ENCODE results near the gene MYCBPAP. TPM values are rescaled to one million over a fixed set of nuclear protein-coding genes. Genes with fewer than 3 reads are reported as not detected.
A peak's percentile ranks its signal among the peaks of the same experiment; 100 is the strongest.

Gene MYCBPAP
- polyA plus RNA-seq, 2 of the 4 experiments (the other 2 are of a cell fraction), result 0.93 to 2.5 TPM

DNA sequence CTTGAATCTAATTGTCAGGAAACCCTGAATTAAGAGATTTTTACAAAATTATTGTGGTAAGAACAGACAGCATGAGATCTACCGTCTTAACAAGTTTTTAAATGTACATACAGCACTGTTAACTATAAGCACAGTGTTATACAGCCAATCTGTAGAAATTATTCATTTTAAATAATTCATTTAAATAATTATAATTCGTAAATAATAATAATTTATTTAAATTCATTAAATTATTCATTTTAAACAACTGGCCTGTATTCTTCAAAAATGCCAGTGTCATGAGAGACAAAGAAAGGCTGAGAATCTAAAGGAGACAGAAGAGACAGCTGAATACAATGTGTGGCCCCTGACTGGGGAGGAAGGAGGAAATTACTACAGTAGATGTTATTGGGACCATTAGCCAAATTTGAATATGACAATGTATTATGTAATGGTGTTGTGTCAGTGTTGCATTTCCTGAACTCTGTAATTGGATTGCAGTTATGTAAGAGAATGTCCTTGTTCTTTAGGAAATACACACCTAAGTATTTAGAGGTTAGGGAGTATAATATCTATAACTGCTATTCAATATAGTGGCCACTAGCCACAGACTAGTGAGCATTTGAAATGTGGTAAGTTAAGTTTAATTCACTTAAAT is 27.3 kb upstream of the MYCBPAP start:
- ChIA-PET CTCF (interaction anchor here (1.1 to 4.8 kb wide), 10 partner anchors 9 to 361 kb away, joined by 3 to 119 read pairs (median 6); partner anchors contain the start of genes LRRC59 and SPATA20), POLR2A (no interaction called here)
- Histone ChIP-seq H3K4me2 (no peak overlapping the region), H3K27ac (no peak overlapping the region), H3K4me1 (peaks cover 31% of the 10 kb centered on the region), H3K4me3 (no peak overlapping the region), H3K9me3 (no peaks in the 10 kb centered on the region)
- ATAC-seq (no peak), DNase-seq (ENCODE audit: low read depth in 1 of 2, low spot score in 1 of 2) (no peak), FAIRE-seq (no peak)
- TF ChIP-seq FOSL2 (IDR thresholded peaks at IDR 0.05) (no peak), FOSL2 (CRISPR knock-in tag; IDR thresholded peaks at IDR 0.05) (no peak), RFX5 (IDR thresholded peaks at IDR 0.05) (no peak), EHF (CRISPR knock-in tag; IDR thresholded peaks at IDR 0.05) (no peak), EP300 (IDR thresholded peaks at IDR 0.05) (no peak), ZFP36 (IDR thresholded peaks at IDR 0.05; ENCODE audit: borderline replicate concordance, partially characterized antibody) (no peak), JUNB (IDR thresholded peaks at IDR 0.05) (no peak), GATA3 (IDR thresholded peaks at IDR 0.05; ENCODE audit: borderline replicate concordance) (no peak), HEYL (CRISPR knock-in tag; IDR thresholded peaks at IDR 0.05) (no peak), KDM1A (IDR thresholded peaks at IDR 0.05; ENCODE audit: low read depth) (no peak), HOXA7 (CRISPR knock-in tag; IDR thresholded peaks at IDR 0.05) (no peak), ESRRA (IDR thresholded peaks at IDR 0.05; ENCODE audit: borderline replicate concordance, low read length) (no peak), EHMT2 (IDR thresholded peaks at IDR 0.05; ENCODE audit: low read depth) (no peak)
- TF ChIP-seq, protein P1, sequence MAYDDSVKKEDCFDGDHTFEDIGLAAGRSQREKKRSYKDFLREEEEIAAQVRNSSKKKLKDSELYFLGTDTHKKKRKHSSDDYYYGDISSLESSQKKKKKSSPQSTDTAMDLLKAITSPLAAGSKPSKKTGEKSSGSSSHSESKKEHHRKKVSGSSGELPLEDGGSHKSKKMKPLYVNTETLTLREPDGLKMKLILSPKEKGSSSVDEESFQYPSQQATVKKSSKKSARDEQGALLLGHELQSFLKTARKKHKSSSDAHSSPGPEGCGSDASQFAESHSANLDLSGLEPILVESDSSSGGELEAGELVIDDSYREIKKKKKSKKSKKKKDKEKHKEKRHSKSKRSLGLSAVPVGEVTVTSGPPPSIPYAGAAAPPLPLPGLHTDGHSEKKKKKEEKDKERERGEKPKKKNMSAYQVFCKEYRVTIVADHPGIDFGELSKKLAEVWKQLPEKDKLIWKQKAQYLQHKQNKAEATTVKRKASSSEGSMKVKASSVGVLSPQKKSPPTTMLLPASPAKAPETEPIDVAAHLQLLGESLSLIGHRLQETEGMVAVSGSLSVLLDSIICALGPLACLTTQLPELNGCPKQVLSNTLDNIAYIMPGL (CRISPR knock-in tag; IDR thresholded peaks at IDR 0.05; ENCODE audit: borderline replicate concordance), result no peak
- TF ChIP-seq, protein P2, sequence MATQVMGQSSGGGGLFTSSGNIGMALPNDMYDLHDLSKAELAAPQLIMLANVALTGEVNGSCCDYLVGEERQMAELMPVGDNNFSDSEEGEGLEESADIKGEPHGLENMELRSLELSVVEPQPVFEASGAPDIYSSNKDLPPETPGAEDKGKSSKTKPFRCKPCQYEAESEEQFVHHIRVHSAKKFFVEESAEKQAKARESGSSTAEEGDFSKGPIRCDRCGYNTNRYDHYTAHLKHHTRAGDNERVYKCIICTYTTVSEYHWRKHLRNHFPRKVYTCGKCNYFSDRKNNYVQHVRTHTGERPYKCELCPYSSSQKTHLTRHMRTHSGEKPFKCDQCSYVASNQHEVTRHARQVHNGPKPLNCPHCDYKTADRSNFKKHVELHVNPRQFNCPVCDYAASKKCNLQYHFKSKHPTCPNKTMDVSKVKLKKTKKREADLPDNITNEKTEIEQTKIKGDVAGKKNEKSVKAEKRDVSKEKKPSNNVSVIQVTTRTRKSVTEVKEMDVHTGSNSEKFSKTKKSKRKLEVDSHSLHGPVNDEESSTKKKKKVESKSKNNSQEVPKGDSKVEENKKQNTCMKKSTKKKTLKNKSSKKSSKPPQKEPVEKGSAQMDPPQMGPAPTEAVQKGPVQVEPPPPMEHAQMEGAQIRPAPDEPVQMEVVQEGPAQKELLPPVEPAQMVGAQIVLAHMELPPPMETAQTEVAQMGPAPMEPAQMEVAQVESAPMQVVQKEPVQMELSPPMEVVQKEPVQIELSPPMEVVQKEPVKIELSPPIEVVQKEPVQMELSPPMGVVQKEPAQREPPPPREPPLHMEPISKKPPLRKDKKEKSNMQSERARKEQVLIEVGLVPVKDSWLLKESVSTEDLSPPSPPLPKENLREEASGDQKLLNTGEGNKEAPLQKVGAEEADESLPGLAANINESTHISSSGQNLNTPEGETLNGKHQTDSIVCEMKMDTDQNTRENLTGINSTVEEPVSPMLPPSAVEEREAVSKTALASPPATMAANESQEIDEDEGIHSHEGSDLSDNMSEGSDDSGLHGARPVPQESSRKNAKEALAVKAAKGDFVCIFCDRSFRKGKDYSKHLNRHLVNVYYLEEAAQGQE (IDR thresholded peaks at IDR 0.05), result no peak
- TF ChIP-seq, protein P3, sequence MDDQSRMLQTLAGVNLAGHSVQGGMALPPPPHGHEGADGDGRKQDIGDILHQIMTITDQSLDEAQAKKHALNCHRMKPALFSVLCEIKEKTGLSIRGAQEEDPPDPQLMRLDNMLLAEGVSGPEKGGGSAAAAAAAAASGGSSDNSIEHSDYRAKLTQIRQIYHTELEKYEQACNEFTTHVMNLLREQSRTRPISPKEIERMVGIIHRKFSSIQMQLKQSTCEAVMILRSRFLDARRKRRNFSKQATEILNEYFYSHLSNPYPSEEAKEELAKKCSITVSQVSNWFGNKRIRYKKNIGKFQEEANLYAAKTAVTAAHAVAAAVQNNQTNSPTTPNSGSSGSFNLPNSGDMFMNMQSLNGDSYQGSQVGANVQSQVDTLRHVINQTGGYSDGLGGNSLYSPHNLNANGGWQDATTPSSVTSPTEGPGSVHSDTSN (IDR thresholded peaks at IDR 0.05), result no peak
- 71% methylated on average over 2 of the region's 2 CpGs for WGBS (ENCODE audit: missing lambda C conversion rate)

DNA sequence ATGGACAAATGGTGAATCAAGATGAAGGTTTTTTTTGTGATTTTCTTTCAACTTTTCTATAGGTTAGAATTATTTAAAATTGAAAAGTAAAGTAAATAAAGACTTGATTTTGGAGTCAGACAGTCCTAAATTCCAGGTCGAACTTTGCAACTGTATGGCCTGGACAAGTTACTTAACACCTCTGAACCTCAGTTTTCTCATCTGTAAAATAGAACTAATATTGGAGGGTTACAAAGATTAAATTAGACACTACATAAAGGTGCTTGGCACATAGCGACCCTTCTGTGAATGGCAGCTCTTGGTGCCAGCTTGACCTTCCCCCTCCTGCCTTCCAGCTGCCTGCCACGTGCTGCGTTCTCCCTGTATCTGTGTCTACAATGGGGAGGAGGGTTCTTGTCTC is 26.6 kb upstream of the MYCBPAP start:
- POLR2A ChIA-PET, result interaction anchor here (0.8 kb wide), 1 partner anchor 157 kb away, joined by 3 read pairs; no protein-coding TSS in a partner anchor
- no peaks in the 10 kb centered on the region for H3K9me3 ChIP-seq
- peak overlapping the region in 1 of 2 experiments; percentile 54; a peak in 2 of 6 replicates for H3K27ac ChIP-seq
- no peak overlapping the region for H3K4me3 ChIP-seq
- H3K4me2 ChIP-seq, result no peak overlapping the region
- FAIRE-seq (no peak), ATAC-seq (no peak), DNase-seq (ENCODE audit: low read depth in 1 of 2, low spot score in 1 of 2) (no peak)
- 69% methylated on average over 4 of the region's 4 CpGs for WGBS (ENCODE audit: missing lambda C conversion rate)
- peaks cover 31% of the 10 kb centered on the region for H3K4me1 ChIP-seq
- TF ChIP-seq TP53 (CRISPR knock-in tag; IDR thresholded peaks at IDR 0.05) (no peak), FOSL2 (IDR thresholded peaks at IDR 0.05) (no peak), FOSL2 (CRISPR knock-in tag; IDR thresholded peaks at IDR 0.05) (no peak), POLR2AphosphoS2 (conservative IDR thresholded peaks at IDR 0.05; ENCODE audit: low read length) (no peak), HOXA7 (CRISPR knock-in tag; IDR thresholded peaks at IDR 0.05) (no peak), KDM5A (IDR thresholded peaks at IDR 0.05) (no peak), ZC3H11A (IDR thresholded peaks at IDR 0.05) (no peak), CHD4 (IDR thresholded peaks at IDR 0.05; ENCODE audit: borderline replicate concordance) (no peak), NR3C1 (IDR thresholded peaks at IDR 0.05) (no peak)
- TF ChIP-seq, protein P4, sequence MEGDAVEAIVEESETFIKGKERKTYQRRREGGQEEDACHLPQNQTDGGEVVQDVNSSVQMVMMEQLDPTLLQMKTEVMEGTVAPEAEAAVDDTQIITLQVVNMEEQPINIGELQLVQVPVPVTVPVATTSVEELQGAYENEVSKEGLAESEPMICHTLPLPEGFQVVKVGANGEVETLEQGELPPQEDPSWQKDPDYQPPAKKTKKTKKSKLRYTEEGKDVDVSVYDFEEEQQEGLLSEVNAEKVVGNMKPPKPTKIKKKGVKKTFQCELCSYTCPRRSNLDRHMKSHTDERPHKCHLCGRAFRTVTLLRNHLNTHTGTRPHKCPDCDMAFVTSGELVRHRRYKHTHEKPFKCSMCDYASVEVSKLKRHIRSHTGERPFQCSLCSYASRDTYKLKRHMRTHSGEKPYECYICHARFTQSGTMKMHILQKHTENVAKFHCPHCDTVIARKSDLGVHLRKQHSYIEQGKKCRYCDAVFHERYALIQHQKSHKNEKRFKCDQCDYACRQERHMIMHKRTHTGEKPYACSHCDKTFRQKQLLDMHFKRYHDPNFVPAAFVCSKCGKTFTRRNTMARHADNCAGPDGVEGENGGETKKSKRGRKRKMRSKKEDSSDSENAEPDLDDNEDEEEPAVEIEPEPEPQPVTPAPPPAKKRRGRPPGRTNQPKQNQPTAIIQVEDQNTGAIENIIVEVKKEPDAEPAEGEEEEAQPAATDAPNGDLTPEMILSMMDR (IDR thresholded peaks at IDR 0.05), result no peak
- TF ChIP-seq, protein P5, sequence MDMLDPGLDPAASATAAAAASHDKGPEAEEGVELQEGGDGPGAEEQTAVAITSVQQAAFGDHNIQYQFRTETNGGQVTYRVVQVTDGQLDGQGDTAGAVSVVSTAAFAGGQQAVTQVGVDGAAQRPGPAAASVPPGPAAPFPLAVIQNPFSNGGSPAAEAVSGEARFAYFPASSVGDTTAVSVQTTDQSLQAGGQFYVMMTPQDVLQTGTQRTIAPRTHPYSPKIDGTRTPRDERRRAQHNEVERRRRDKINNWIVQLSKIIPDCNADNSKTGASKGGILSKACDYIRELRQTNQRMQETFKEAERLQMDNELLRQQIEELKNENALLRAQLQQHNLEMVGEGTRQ (IDR thresholded peaks at IDR 0.05), result no peak
- TF ChIP-seq, protein P6, sequence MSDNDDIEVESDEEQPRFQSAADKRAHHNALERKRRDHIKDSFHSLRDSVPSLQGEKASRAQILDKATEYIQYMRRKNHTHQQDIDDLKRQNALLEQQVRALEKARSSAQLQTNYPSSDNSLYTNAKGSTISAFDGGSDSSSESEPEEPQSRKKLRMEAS (IDR thresholded peaks at IDR 0.05), result no peak
- CTCF ChIA-PET, result interaction anchor here (0.6 to 5.0 kb wide), 39 partner anchors 9 to 371 kb away, joined by 3 to 119 read pairs (median 6); partner anchors contain the start of genes ACSF2, EPN3, LRRC59 and SPATA20

Measured in A549 (cell line).